Mononuclear cell (primary cell): ENCODE data around the gene TNP1. TPM values are rescaled to one million over a fixed set of nuclear protein-coding genes. Genes with fewer than 3 reads are reported as not detected.

Source experiments
- H3K27me3 ChIP-seq: 2 replicates; pipeline ENCODE4 v1.6.0; 2011; ENCODE audit warnings: low read length, control low read depth; ENCODE audit not compliant: insufficient read depth
- H3K4me1 ChIP-seq: 2 replicates; pipeline ENCODE4 v1.5.1; 2011; ENCODE audit warnings: mild to moderate bottlenecking, low read length, control low read depth; ENCODE audit not compliant: insufficient read depth
- H3K4me3 ChIP-seq: 2 replicates; pipeline ENCODE4 v1.5.1; 2011; ENCODE audit warnings: mild to moderate bottlenecking, low read length, moderate library complexity
- H3K9me3 ChIP-seq: 2 replicates; pipeline ENCODE4 v1.5.1; 2011; ENCODE audit warnings: low read depth, mild to moderate bottlenecking, control low read depth, low read length
- total RNA-seq: library from RNA; depleted of rRNA; stranded (reverse); fragments of >200 nt; gene quantifications from one replicate; pipeline ENCODE4 v1.2.3, GENCODE V29; 2012

TNP1 gene
- total RNA-seq = not detected

- H3K4me3 ChIP-seq = no peak within 1 kb of the TSS
- H3K27me3 ChIP-seq = no peaks in the 10 kb centered on the region
- no peaks in the 10 kb centered on the region for H3K4me1 ChIP-seq
- no peaks in the 10 kb centered on the region for H3K9me3 ChIP-seq
These were observed at the start of gene TNP1 for GRCh38 chr2:216859944-216860343. Gene TNP1 (minus strand): TSS chr2:216860064. CDS start chr2:216860034, 30 bp downstream.

GRCh38 chr2:216908300-216908699 is 48.4 kb upstream of the TNP1 start:
- H3K27me3 ChIP-seq = no peaks in the 10 kb centered on the region
- no peak overlapping the region for H3K4me3 ChIP-seq
- no peaks in the 10 kb centered on the region for H3K9me3 ChIP-seq
- H3K4me1 ChIP-seq = no peaks in the 10 kb centered on the region

GRCh38 chr2:216905649-216906329 is 45.9 kb upstream of the TNP1 start:
- Histone ChIP-seq H3K4me1 (no peaks in the 10 kb centered on the region), H3K27me3 (no peaks in the 10 kb centered on the region), H3K9me3 (no peaks in the 10 kb centered on the region), H3K4me3 (no peak overlapping the region)

GRCh38 chr2:216904974-216905373 is 45.1 kb upstream of the TNP1 start:
- H3K9me3 ChIP-seq = no peaks in the 10 kb centered on the region
- H3K4me1 ChIP-seq = no peaks in the 10 kb centered on the region
- H3K4me3 ChIP-seq = no peak overlapping the region
- H3K27me3 ChIP-seq = no peaks in the 10 kb centered on the region

GRCh38 chr2:216904554-216904953 is 44.7 kb upstream of the TNP1 start:
- Histone ChIP-seq H3K27me3 (no peaks in the 10 kb centered on the region), H3K4me1 (no peaks in the 10 kb centered on the region), H3K4me3 (no peak overlapping the region), H3K9me3 (no peaks in the 10 kb centered on the region)

GRCh38 chr2:216903470-216903869 is 43.6 kb upstream of the TNP1 start:
- Histone ChIP-seq H3K4me3 (no peak overlapping the region), H3K9me3 (no peaks in the 10 kb centered on the region), H3K4me1 (no peaks in the 10 kb centered on the region), H3K27me3 (no peaks in the 10 kb centered on the region)

GRCh38 chr2:216901273-216901672 is 41.4 kb upstream of the TNP1 start:
- no peaks in the 10 kb centered on the region for H3K27me3 ChIP-seq
- no peak overlapping the region for H3K4me3 ChIP-seq
- H3K4me1 ChIP-seq = no peaks in the 10 kb centered on the region

GRCh38 chr2:216900406-216900805 is 40.5 kb upstream of the TNP1 start:
- no peaks in the 10 kb centered on the region for H3K9me3 ChIP-seq
- no peak overlapping the region for H3K4me3 ChIP-seq
- H3K27me3 ChIP-seq = no peaks in the 10 kb centered on the region
- no peaks in the 10 kb centered on the region for H3K4me1 ChIP-seq

More at GRCh38 chr2:216901273-216901672, 41.4 kb upstream of the TNP1 start:
- no peaks in the 10 kb centered on the region for H3K9me3 ChIP-seq

GRCh38 chr2:216897561-216898203 is 37.8 kb upstream of the TNP1 start:
- no peaks in the 10 kb centered on the region for H3K9me3 ChIP-seq
- no peaks in the 10 kb centered on the region for H3K4me1 ChIP-seq
- H3K4me3 ChIP-seq = no peak overlapping the region
- H3K27me3 ChIP-seq = no peaks in the 10 kb centered on the region

GRCh38 chr2:216890138-216890537 is 30.3 kb upstream of the TNP1 start:
- Histone ChIP-seq H3K4me3 (no peak overlapping the region), H3K27me3 (no peaks in the 10 kb centered on the region), H3K9me3 (no peaks in the 10 kb centered on the region), H3K4me1 (no peaks in the 10 kb centered on the region)

GRCh38 chr2:216888887-216889622 is 29.2 kb upstream of the TNP1 start:
- H3K4me1 ChIP-seq = no peaks in the 10 kb centered on the region

GRCh38 chr2:216888081-216888480 is 28.2 kb upstream of the TNP1 start:
- H3K4me1 ChIP-seq = no peaks in the 10 kb centered on the region
- H3K9me3 ChIP-seq = no peaks in the 10 kb centered on the region
- no peak overlapping the region for H3K4me3 ChIP-seq
- H3K27me3 ChIP-seq = no peaks in the 10 kb centered on the region

More at GRCh38 chr2:216888887-216889622, 29.2 kb upstream of the TNP1 start:
- Histone ChIP-seq H3K4me3 (no peak overlapping the region), H3K27me3 (no peaks in the 10 kb centered on the region), H3K9me3 (no peaks in the 10 kb centered on the region)

- Histone ChIP-seq H3K4me3 (no peak overlapping the region), H3K27me3 (no peaks in the 10 kb centered on the region), H3K9me3 (no peaks in the 10 kb centered on the region), H3K4me1 (no peaks in the 10 kb centered on the region)
These were observed 27.3 kb upstream of the TNP1 start for GRCh38 chr2:216887138-216887537.

GRCh38 chr2:216885117-216885553 is 25.3 kb upstream of the TNP1 start:
- no peaks in the 10 kb centered on the region for H3K4me1 ChIP-seq
- no peaks in the 10 kb centered on the region for H3K9me3 ChIP-seq
- no peaks in the 10 kb centered on the region for H3K27me3 ChIP-seq
- H3K4me3 ChIP-seq = no peak overlapping the region

GRCh38 chr2:216884347-216884746 is 24.5 kb upstream of the TNP1 start:
- H3K9me3 ChIP-seq = no peaks in the 10 kb centered on the region
- no peak overlapping the region for H3K4me3 ChIP-seq
- H3K4me1 ChIP-seq = no peaks in the 10 kb centered on the region
- H3K27me3 ChIP-seq = no peaks in the 10 kb centered on the region
